Loucy (cell line): Measurements from ENCODE around the gene CRELD2.

Source experiments
- H2AFZ ChIP-seq: fragments of 200-600 bp; sonication (generic); 2 replicates; pipeline ENCODE4 v1.6.0; 2016; ENCODE audit warnings: antibody characterized with exemption, mild to moderate bottlenecking, low read length, moderate library complexity
- H3F3A ChIP-seq: fragments of 200-600 bp; 2 replicates; pipeline ENCODE4 v1.6.0; 2016; ENCODE audit warnings: antibody characterized with exemption, low read depth, mild to moderate bottlenecking
- H3K27me3 ChIP-seq: fragments of 200-600 bp; sonication (generic); 2 replicates; pipeline ENCODE4 v1.6.1; 2014; ENCODE audit warnings: low read length, mild to moderate bottlenecking; ENCODE audit not compliant: insufficient read depth, poor library complexity, severe bottlenecking
- H3K36me3 ChIP-seq: fragments of 200-600 bp; sonication (generic); 2 replicates; pipeline ENCODE4 v1.6.1; 2016; ENCODE audit warnings: low read length; ENCODE audit not compliant: insufficient read depth
- H3K4me1 ChIP-seq: fragments of 200-600 bp; sonication (generic); 2 replicates; pipeline ENCODE4 v1.5.1; 2014; ENCODE audit warnings: low read length, mild to moderate bottlenecking; ENCODE audit not compliant: insufficient read depth, poor library complexity, severe bottlenecking
- H3K4me2 ChIP-seq: fragments of 200-600 bp; sonication (generic); 2 replicates; pipeline ENCODE4 v1.6.0; 2014; ENCODE audit warnings: antibody characterized with exemption, low read length, low read depth, mild to moderate bottlenecking; ENCODE audit not compliant: poor library complexity, severe bottlenecking
- H3K4me3 ChIP-seq: fragments of 200-600 bp; sonication (generic); 2 replicates; pipeline ENCODE4 v1.5.1; 2014; ENCODE audit warnings: low read length, mild to moderate bottlenecking, mixed read lengths; ENCODE audit not compliant: poor library complexity, severe bottlenecking
- H3K79me2 ChIP-seq: fragments of 200-600 bp; sonication (generic); 2 replicates; pipeline ENCODE4 v1.6.1; 2014; ENCODE audit warnings: low read length; ENCODE audit not compliant: insufficient read depth
- H3K9ac ChIP-seq: fragments of 200-600 bp; sonication (generic); 2 replicates; pipeline ENCODE4 v1.6.0; 2014; ENCODE audit warnings: mild to moderate bottlenecking, low read depth, low read length, moderate library complexity; ENCODE audit not compliant: poor library complexity, severe bottlenecking
- H3K9me2 ChIP-seq: fragments of 200-600 bp; sonication (generic); replicated peaks from 2 replicates; pipeline ENCODE4 v1.6.1; 2016; ENCODE audit warnings: low read depth, low read length, mixed read lengths
- H3K9me3 ChIP-seq: fragments of 200-600 bp; sonication (generic); 2 replicates; pipeline ENCODE4 v1.6.1; 2014; ENCODE audit warnings: mild to moderate bottlenecking, antibody characterized with exemption, low read length, low read depth; ENCODE audit not compliant: insufficient read depth
- H4K20me1 ChIP-seq: fragments of 200-600 bp; sonication (generic); 2 replicates; pipeline ENCODE4 v1.6.0; 2014; ENCODE audit warnings: antibody characterized with exemption, low read length, mild to moderate bottlenecking; ENCODE audit not compliant: insufficient read depth, poor library complexity, severe bottlenecking
- EZH2phosphoT487 ChIP-seq: fragments of 200-600 bp; IDR thresholded peaks from 2 replicates; pipeline ENCODE4 v1.6.1; 2018; ENCODE audit warnings: antibody characterized with exemption, mild to moderate bottlenecking, moderate library complexity, borderline replicate concordance
- TF ChIP-seq, protein P1 (sequence below): fragments of 200-600 bp; sonication (generic); conservative IDR thresholded peaks from 2 replicates; pipeline ENCODE4 v1.5.1; 2014; ENCODE audit warnings: mild to moderate bottlenecking, antibody characterized with exemption, low read length

CRELD2 gene

DNA sequence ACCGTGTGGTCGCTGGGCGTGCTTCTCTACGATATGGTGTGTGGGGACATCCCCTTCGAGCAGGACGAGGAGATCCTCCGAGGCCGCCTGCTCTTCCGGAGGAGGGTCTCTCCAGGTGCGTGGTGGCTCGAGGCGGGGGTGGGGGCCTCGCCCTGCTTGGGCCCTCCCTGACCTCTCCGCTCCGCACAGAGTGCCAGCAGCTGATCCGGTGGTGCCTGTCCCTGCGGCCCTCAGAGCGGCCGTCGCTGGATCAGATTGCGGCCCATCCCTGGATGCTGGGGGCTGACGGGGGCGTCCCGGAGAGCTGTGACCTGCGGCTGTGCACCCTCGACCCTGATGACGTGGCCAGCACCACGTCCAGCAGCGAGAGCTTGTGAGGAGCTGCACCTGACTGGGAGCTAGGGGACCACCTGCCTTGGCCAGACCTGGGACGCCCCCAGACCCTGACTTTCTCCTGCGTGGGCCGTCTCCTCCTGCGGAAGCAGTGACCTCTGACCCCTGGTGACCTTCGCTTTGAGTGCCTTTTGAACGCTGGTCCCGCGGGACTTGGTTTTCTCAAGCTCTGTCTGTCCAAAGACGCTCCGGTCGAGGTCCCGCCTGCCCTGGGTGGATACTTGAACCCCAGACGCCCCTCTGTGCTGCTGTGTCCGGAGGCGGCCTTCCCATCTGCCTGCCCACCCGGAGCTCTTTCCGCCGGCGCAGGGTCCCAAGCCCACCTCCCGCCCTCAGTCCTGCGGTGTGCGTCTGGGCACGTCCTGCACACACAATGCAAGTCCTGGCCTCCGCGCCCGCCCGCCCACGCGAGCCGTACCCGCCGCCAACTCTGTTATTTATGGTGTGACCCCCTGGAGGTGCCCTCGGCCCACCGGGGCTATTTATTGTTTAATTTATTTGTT, 44.6 kb downstream of the CRELD2 start:
- H3K4me2 ChIP-seq: peak overlapping the region; percentile 83
- no peaks in the 10 kb centered on the region for H3K9me3 ChIP-seq
- peaks cover 16% of the 10 kb centered on the region; the same call in 1 of the 2 replicates for H3K36me3 ChIP-seq
- no peak for TF ChIP-seq EZH2phosphoT487
- TF ChIP-seq, protein P1, sequence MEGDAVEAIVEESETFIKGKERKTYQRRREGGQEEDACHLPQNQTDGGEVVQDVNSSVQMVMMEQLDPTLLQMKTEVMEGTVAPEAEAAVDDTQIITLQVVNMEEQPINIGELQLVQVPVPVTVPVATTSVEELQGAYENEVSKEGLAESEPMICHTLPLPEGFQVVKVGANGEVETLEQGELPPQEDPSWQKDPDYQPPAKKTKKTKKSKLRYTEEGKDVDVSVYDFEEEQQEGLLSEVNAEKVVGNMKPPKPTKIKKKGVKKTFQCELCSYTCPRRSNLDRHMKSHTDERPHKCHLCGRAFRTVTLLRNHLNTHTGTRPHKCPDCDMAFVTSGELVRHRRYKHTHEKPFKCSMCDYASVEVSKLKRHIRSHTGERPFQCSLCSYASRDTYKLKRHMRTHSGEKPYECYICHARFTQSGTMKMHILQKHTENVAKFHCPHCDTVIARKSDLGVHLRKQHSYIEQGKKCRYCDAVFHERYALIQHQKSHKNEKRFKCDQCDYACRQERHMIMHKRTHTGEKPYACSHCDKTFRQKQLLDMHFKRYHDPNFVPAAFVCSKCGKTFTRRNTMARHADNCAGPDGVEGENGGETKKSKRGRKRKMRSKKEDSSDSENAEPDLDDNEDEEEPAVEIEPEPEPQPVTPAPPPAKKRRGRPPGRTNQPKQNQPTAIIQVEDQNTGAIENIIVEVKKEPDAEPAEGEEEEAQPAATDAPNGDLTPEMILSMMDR: no peak
- no peaks in the 10 kb centered on the region for H3K9me2 ChIP-seq
- peaks cover 60% of the 10 kb centered on the region for H3K79me2 ChIP-seq
- H3K27me3 ChIP-seq: no peaks in the 10 kb centered on the region
- peaks cover 31% of the 10 kb centered on the region for H3K4me1 ChIP-seq
- H4K20me1 ChIP-seq: peaks cover 42% of the 10 kb centered on the region
- peak overlapping the region; percentile 89 for H3K9ac ChIP-seq
- H3F3A ChIP-seq: no peaks in the 10 kb centered on the region
- no peak overlapping the region for H2AFZ ChIP-seq
- H3K4me3 ChIP-seq: peak overlapping the region; percentile 93

- H3K79me2 ChIP-seq: peaks cover 60% of the 10 kb centered on the region
- no peaks in the 10 kb centered on the region for H3K27me3 ChIP-seq
- H2AFZ ChIP-seq: no peak overlapping the region
- no peaks in the 10 kb centered on the region for H3K9me2 ChIP-seq
- peaks cover 31% of the 10 kb centered on the region for H3K4me1 ChIP-seq
- no peak overlapping the region for H3K9ac ChIP-seq
- TF ChIP-seq EZH2phosphoT487: no peak
- H4K20me1 ChIP-seq: peaks cover 42% of the 10 kb centered on the region
- peak overlapping the region; percentile 83 for H3K4me2 ChIP-seq
- peaks cover 16% of the 10 kb centered on the region; the same call in 1 of the 2 replicates for H3K36me3 ChIP-seq
- no peaks in the 10 kb centered on the region for H3K9me3 ChIP-seq
- H3F3A ChIP-seq: no peaks in the 10 kb centered on the region
- peak overlapping the region; percentile 93 for H3K4me3 ChIP-seq
These were observed 45.2 kb downstream of the CRELD2 start for GRCh38 chr22:49963647-49964026.

DNA sequence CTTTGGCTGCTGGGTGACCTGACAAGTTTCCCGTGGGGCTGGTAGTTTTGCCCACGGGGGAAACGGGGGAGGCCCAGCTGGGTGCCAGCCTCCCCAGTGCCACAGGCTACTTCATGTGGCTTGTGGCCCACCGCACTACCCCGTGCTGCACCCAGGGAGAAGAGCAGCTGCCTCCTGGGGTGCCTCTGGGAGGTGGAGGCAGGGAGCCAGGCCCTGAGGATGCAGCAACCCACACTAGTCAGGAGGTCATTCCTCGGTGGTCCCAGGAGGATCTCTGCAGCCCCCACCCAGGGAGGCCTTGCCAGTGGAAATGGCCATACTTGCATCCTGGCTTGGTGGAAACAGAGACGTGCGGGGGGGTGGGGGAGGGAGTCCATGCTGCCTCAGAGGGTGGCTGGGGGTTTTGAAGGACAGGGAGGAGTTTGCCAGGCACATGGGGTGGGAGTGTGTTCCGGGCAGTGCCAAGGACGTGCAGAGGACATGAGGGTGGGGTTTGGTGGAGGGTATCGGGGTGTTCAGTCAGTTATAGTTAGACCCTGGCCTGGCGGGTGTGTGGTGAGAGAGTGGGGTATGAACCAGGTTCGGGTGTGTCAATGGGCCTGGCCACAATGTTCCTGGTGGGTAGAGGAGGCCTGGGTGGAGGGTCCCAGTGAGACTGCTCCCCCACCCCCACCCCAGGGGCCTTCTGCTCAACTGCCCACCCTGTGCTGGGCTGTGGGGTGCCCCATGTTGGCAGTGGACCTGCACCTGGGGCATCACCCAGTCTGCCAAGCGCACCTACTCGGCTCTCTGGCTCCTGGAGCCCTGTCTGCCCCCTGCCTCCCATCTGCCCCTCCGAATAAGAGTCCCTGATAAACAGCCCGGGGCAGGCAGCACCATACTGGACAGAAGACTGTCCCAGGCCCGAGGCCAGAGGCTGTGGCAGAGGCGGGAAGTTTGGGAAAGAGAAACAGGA, 46.0 kb downstream of the CRELD2 start:
- H3K9me3 ChIP-seq: no peaks in the 10 kb centered on the region
- H2AFZ ChIP-seq: no peak overlapping the region
- H3K79me2 ChIP-seq: peaks cover 60% of the 10 kb centered on the region
- H3K9ac ChIP-seq: no peak overlapping the region
- H3K4me1 ChIP-seq: peaks cover 24% of the 10 kb centered on the region
- H3K36me3 ChIP-seq: peaks cover 16% of the 10 kb centered on the region; the same call in 1 of the 2 replicates
- H3K4me3 ChIP-seq: peak overlapping the region; percentile 93
- H3K27me3 ChIP-seq: no peaks in the 10 kb centered on the region
- peaks cover 42% of the 10 kb centered on the region for H4K20me1 ChIP-seq
- TF ChIP-seq, protein P1: no peak
- no peak for TF ChIP-seq EZH2phosphoT487
- no peaks in the 10 kb centered on the region for H3K9me2 ChIP-seq
- H3K4me2 ChIP-seq: peak overlapping the region; percentile 83
- H3F3A ChIP-seq: no peaks in the 10 kb centered on the region
